LNCAP (cell line): ENCODE measurements around the gene PDLIM4.

Experiments used
- TF ChIP-seq, protein P1 (sequence below): fragments of 450-650 bp; IDR thresholded peaks from 2 replicates; pipeline ENCODE4 v1.5.1; 2017; ENCODE audit warnings: mild to moderate bottlenecking

Gene PDLIM4

DNA sequence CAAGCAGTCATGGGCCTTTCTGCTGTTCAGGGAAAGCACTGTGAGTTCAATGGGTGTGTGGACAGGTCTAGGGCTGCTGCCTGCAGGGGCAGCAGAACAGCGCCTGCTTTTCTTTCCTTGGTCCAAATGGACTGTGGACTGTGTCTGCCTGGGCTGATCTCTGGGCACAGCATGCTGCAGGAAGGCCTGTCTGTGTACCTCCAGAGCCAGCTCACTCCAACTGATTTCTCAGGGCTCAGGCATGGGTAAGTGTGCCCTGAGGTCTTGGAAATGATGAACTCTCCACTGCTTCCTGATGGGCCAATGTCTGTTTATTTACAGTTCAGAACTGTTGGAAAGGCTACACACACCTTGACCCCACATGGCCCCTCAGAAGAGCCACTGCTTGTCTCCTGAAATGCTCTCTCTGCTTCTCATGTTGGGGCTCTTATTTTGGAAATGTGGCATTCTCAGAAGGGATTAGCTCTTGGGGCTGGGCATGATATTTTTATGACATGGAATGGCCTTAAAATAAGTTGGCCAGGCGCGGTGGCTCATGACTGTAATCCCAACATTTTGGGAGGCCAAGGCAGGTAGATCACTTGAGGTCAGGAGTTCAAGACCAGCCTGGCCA, 63.7 kb downstream of the PDLIM4 start:
- TF ChIP-seq, protein P1, sequence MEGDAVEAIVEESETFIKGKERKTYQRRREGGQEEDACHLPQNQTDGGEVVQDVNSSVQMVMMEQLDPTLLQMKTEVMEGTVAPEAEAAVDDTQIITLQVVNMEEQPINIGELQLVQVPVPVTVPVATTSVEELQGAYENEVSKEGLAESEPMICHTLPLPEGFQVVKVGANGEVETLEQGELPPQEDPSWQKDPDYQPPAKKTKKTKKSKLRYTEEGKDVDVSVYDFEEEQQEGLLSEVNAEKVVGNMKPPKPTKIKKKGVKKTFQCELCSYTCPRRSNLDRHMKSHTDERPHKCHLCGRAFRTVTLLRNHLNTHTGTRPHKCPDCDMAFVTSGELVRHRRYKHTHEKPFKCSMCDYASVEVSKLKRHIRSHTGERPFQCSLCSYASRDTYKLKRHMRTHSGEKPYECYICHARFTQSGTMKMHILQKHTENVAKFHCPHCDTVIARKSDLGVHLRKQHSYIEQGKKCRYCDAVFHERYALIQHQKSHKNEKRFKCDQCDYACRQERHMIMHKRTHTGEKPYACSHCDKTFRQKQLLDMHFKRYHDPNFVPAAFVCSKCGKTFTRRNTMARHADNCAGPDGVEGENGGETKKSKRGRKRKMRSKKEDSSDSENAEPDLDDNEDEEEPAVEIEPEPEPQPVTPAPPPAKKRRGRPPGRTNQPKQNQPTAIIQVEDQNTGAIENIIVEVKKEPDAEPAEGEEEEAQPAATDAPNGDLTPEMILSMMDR, result no peak

DNA sequence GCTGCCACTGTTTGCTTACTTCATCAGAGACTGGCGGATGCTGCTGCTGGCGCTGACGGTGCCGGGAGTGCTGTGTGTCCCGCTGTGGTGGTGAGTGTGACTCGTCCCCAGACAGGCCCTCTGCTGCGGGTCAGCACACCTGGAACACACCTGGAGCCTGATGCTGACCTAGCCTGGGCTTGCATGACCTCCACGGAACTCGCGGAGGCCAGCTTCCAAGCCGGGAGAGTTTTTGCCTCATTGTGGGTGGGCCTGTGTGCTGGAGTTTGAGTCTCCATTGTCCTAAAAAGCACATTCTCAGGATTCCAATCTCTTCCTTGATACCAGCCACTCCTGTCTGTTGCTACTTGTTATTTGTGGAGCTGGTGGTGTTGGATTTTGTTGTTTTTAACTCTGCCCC, 64.8 kb downstream of the PDLIM4 start:
- TF ChIP-seq, protein P1, result no peak
